T-helper 1 cell treated with Interleukin-12 subunit alpha and Interleukin-12 subunit beta and Interleukin-4 antibody, amounts not matched to agents 30 μg/mL and 1 μg/mL, for 36 hours (primary cell): ENCODE measurements around the gene RPL10A.
"Not testable (repeated sequence)": the region's sequence is repeated elsewhere in the genome, so short reads cannot be mapped to it uniquely, and the experiment has no call there.

ENCODE experiments used
- H3K27ac Mint-ChIP-seq: one replicate; pipeline ENCODE4 v1.8.0; 2021; ENCODE audit warnings: mild to moderate bottlenecking, mixed read lengths
- H3K27me3 Mint-ChIP-seq: one replicate; pipeline ENCODE4 v1.8.0; 2021; ENCODE audit warnings: low read depth, mixed read lengths
- H3K36me3 Mint-ChIP-seq: one replicate; pipeline ENCODE4 v1.8.0; 2021; ENCODE audit warnings: low read depth, mixed read lengths
- H3K4me1 Mint-ChIP-seq: one replicate; pipeline ENCODE4 v1.8.0; 2021; ENCODE audit warnings: low read depth, mixed read lengths
- H3K4me3 Mint-ChIP-seq: one replicate; pipeline ENCODE4 v1.8.0; 2021; ENCODE audit warnings: mild to moderate bottlenecking, moderate library complexity, mixed read lengths
- H3K9me3 Mint-ChIP-seq: one replicate; pipeline ENCODE4 v1.8.0; 2021; ENCODE audit warnings: mixed read lengths

The RPL10A gene

DNA sequence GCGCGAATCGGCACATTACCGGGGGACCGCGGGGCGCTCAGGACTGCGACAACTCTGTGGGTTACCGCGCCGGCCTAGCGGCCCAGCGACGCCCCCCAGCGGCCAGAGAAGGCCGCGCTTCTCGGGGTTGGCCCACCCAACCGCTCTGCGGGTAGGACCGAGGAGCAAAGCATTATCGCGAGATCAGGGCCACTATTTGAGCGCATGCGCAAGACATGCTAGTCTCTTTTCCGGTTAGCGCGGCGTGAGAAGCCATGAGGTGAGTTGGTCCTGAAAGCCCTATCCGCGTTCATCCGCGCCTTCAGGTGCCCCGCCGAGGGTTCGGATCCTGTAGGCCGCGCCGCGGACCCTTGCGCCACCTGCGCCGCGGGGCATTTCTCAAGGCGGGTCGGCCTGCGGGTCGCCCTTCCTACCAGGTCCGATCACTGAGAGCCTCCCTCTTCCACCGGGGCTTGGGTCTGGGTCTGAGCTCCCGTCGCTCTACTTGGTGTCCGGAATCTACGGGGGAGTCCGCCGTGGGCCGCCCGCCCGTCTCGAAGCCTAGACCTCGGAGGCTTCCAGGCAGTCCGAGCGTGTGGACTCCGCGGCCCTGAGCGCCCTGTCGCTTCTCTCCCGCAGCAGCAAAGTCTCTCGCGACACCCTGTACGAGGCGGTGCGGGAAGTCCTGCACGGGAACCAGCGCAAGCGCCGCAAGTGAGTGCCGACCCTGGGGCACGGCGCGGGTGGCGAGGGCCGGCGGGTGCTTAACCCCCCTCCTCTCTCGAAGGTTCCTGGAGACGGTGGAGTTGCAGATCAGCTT lies at the start of gene RPL10A:
RPL10A (plus strand) TSS at position 221 of the 799 bp plus-strand sequence; CDS start at position 255, 34 bp downstream.
- H3K9me3 Mint-ChIP-seq, result no peaks in the 10 kb centered on the region
- H3K36me3 Mint-ChIP-seq, result peaks cover 38% of the 10 kb centered on the region
- H3K27ac Mint-ChIP-seq, result peak within 1 kb of the TSS; percentile 97
- H3K27me3 Mint-ChIP-seq, result no peaks in the 10 kb centered on the region
- peak within 1 kb of the TSS; percentile 97 for H3K4me3 Mint-ChIP-seq
- peaks cover 28% of the 10 kb centered on the region for H3K4me1 Mint-ChIP-seq

- Mint-ChIP-seq H3K4me3 (no peak overlapping the region), H3K27me3 (no peaks in the 10 kb centered on the region), H3K36me3 (peaks cover 18% of the 10 kb centered on the region), H3K27ac (peak overlapping the region; percentile 80), H3K9me3 (no peaks in the 10 kb centered on the region), H3K4me1 (peaks cover 39% of the 10 kb centered on the region)
Observed at GRCh38 chr6:35419417-35419816, 48.8 kb upstream of the RPL10A start.

DNA sequence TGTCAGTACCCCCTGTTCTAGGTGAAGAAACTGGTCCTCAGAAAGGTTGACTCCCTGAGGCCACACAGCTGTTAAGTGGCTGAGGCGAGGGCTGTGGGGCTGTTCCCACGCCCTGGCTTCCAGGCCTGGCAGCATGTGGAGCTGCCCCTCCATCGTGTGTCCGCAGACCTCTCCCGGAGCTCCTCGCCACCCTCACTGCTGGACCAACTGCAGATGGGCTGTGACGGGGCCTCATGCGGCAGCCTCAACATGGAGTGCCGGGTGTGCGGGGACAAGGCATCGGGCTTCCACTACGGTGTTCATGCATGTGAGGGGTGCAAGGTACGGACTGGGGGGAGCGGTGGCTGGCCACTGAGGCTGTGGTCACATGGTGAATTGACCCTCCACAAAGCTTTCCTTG lies 48.2 kb upstream of the RPL10A start:
- Mint-ChIP-seq H3K9me3 (no peaks in the 10 kb centered on the region), H3K27ac (peak overlapping the region; percentile 80), H3K27me3 (no peaks in the 10 kb centered on the region), H3K36me3 (peaks cover 23% of the 10 kb centered on the region), H3K4me1 (peaks cover 35% of the 10 kb centered on the region), H3K4me3 (no peak overlapping the region)

DNA sequence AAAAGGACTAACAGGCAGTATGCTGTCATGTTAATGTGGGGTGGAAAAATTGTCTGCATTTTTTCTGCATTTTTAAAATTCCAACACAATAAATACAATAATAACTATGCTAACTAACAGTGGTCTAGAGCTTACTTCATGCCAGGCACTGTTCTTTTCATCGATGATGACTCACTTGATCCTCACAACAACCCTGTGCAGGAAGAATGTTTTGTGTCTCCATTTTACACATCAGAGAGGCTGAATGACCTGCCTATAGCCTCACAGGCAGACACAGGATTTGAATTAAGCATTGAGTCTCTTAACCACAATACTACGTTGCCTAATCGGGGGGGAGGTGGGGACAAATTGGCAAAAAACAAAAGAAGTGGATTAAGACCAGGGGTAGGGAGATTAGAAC lies 42.9 kb upstream of the RPL10A start:
- Mint-ChIP-seq H3K36me3 (peaks cover 36% of the 10 kb centered on the region), H3K27me3 (no peaks in the 10 kb centered on the region), H3K9me3 (peaks cover 18% of the 10 kb centered on the region), H3K4me1 (peaks cover 5% of the 10 kb centered on the region), H3K27ac (no peak overlapping the region), H3K4me3 (no peak overlapping the region)

GRCh38 chr6:35426074-35426473 lies 42.1 kb upstream of the RPL10A start:
- Mint-ChIP-seq H3K36me3 (peaks cover 34% of the 10 kb centered on the region), H3K4me3 (no peak overlapping the region)

GRCh38 chr6:35427435-35427834 lies 40.8 kb upstream of the RPL10A start:
- Mint-ChIP-seq H3K36me3 (peaks cover 31% of the 10 kb centered on the region), H3K27me3 (no peaks in the 10 kb centered on the region), H3K27ac (no peak overlapping the region), H3K9me3 (peaks cover 21% of the 10 kb centered on the region), H3K4me3 (no peak overlapping the region), H3K4me1 (peaks cover 3% of the 10 kb centered on the region)

More at GRCh38 chr6:35426074-35426473, 42.1 kb upstream of the RPL10A start:
- Mint-ChIP-seq H3K27me3 (no peaks in the 10 kb centered on the region), H3K27ac (no peak overlapping the region), H3K9me3 (peaks cover 21% of the 10 kb centered on the region), H3K4me1 (peaks cover 3% of the 10 kb centered on the region)

- Mint-ChIP-seq H3K4me1 (peaks cover 3% of the 10 kb centered on the region), H3K4me3 (no peak overlapping the region), H3K36me3 (peaks cover 31% of the 10 kb centered on the region), H3K9me3 (peaks cover 21% of the 10 kb centered on the region), H3K27ac (no peak overlapping the region), H3K27me3 (no peaks in the 10 kb centered on the region)
Observed at GRCh38 chr6:35427851-35428321, 40.3 kb upstream of the RPL10A start.

DNA sequence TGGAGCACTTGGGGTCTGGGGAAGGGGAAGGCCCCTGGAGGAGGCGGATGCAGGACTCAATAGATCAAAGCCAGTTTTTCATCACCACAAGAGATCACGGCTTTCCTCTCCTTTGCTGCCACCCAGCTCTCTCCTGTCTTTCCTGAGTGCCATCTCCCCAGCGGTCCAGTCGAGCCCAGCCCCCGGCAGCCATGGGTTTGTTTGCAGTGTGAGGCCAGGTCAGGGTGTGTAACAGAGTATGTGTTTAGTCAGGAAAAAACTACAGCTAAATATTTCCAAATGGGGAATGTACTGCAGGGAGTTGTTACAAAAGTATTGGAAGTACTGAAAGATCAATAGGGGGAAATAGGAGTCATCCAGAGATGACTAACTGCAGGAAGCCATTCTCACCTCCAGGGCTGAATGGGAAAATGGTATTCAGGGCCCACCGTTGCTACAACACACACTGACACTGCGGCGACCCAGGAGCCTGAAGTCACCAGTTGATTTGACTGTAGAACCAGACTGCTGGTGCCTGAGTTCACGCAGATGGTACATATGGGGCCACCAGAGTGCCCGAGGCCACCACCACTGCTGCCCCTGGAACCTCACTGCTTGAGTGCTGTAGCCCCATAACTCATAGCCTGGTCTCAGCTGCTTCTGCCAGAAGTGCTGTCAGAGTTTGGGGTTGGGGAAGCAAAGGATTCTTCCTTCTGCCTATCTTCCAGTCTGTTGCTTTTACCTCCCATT lies 39.6 kb upstream of the RPL10A start:
- Mint-ChIP-seq H3K36me3 (peaks cover 31% of the 10 kb centered on the region), H3K27me3 (no peaks in the 10 kb centered on the region), H3K27ac (no peak overlapping the region), H3K4me1 (peaks cover 3% of the 10 kb centered on the region), H3K9me3 (peaks cover 21% of the 10 kb centered on the region), H3K4me3 (no peak overlapping the region)

DNA sequence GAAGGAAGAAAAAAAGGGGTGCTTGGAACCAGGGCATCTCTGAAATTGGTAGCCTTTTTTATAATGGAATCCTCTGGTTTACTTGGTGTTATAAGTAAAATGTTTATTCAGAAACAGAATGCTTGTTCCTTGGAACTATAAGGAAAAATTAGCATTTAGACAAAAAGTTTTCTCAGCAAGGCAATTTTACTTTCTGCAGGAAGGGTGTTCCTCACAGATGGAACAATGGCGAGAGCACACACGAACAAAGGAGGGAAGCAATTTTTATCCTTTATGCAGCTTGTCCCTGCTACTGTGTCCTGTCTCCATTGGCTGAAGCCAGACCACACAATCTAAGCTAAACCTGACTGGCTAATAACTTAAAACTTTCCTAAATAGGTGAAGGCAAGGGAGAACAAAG lies 38.7 kb upstream of the RPL10A start:
- H3K4me3 Mint-ChIP-seq, result no peak overlapping the region
- H3K27me3 Mint-ChIP-seq, result no peaks in the 10 kb centered on the region
- no peak overlapping the region for H3K27ac Mint-ChIP-seq
- H3K9me3 Mint-ChIP-seq, result peaks cover 21% of the 10 kb centered on the region
- peaks cover 3% of the 10 kb centered on the region for H3K4me1 Mint-ChIP-seq
- peaks cover 31% of the 10 kb centered on the region for H3K36me3 Mint-ChIP-seq

GRCh38 chr6:35432291-35432690 lies 35.9 kb upstream of the RPL10A start:
- Mint-ChIP-seq H3K27me3 (no peaks in the 10 kb centered on the region), H3K4me1 (no peaks in the 10 kb centered on the region), H3K4me3 (no peak overlapping the region), H3K36me3 (peaks cover 15% of the 10 kb centered on the region), H3K27ac (no peak overlapping the region), H3K9me3 (peaks cover 21% of the 10 kb centered on the region)

DNA sequence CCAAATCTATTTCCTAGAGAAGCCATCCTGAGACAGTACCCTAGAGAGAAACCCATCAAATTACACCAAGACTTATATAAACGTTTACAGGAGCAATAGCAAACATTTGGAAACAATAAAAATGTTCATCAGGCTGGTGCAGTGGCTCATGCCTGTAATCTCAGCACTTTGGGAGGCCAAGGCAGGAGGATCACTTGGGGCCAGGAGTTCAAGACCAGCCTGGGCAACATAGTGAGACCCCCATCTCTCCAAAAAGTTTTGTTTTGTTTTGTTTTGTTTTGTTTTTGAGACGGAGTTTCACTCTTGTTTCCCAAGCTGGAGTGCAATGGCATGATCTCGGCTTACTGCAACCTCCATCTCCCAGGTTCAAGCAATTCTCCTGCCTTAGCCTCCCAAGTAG lies 35.5 kb upstream of the RPL10A start:
- not testable (repeated sequence) for H3K4me3 Mint-ChIP-seq, H3K27ac Mint-ChIP-seq, H3K27me3 Mint-ChIP-seq, H3K4me1 Mint-ChIP-seq
- H3K36me3 Mint-ChIP-seq, result peaks cover 15% of the 10 kb centered on the region
- peaks cover 21% of the 10 kb centered on the region for H3K9me3 Mint-ChIP-seq

DNA sequence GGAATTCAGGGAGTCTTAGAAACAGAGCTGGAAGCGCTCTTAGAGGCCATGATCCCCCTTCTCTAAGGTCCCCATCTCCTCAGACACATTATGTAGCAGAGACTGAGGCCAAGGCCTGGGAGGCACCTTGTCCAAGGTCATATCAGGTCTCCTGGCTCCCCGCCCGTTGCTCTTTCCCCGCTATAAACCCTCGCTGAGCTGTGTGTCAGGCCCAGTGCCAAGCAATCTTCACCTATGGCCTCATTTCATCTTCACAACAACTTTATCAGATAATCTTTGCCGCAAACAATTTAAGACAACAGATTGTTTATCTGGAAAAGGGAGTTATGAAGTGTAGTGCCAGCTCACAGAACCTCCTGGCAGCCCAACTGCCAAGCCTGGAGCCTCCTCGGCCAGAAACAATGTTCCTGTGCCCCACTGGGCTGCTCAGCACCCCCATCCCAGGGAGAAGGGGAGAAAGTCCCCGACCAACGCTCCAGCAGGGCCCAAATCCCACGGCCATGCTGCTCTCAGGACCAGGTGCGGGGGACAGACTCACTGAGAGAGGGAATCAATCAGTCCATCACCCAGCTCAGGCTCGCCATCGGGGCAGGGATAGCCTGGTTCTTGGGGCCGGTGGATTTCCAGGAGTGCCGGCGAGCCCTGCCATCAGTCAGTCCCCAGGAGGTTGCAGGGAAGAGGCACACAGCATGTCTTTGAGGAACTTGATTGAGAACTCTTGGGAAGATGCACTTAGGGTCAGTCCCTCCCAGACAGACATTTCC lies 32.9 kb upstream of the RPL10A start:
- H3K27me3 Mint-ChIP-seq, result no peaks in the 10 kb centered on the region
- no peaks in the 10 kb centered on the region for H3K4me1 Mint-ChIP-seq
- H3K36me3 Mint-ChIP-seq, result no peaks in the 10 kb centered on the region
- H3K9me3 Mint-ChIP-seq, result peaks cover 3% of the 10 kb centered on the region
- no peak overlapping the region for H3K27ac Mint-ChIP-seq
- no peak overlapping the region for H3K4me3 Mint-ChIP-seq

DNA sequence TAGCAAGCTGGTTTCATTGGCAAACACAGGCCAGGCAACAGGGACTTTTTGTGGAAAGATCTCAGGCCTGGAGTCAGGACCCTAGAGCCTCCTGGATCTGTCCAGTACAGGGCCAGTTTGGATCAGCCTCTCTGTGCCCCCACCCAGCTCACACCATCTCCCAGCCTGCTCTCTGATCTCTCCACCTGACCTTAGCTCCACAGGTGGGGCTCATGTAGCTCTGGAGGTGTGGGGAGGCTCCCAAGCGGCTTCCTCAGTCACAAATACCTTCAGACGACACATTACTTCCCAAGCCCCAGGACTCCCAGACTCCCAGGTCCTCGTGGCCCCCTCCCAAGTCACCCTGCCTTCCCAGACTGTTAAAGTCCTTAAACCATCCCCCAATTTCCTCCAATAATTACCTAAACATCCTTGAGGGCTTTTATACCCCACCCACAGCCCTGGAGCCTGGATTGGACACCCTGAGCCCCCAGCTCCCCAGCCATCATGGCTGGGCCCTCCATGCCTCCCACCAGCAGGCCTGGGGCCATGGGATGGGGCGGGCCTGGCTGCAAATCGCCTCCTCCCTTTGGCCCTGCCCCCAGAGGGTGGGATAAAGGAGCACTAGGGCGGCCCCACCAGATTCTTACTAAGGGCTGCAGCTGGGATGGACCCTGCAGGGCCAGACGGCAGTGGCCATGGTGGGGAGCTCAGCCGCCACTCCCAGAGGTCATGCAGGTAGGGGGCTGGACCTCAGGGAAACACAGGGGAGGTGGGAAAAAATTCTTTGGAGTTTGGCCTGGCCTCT lies 31.9 kb upstream of the RPL10A start:
- no peaks in the 10 kb centered on the region for H3K4me1 Mint-ChIP-seq
- H3K9me3 Mint-ChIP-seq, result no peaks in the 10 kb centered on the region
- H3K36me3 Mint-ChIP-seq, result no peaks in the 10 kb centered on the region
- no peak overlapping the region for H3K4me3 Mint-ChIP-seq
- H3K27ac Mint-ChIP-seq, result no peak overlapping the region
- no peaks in the 10 kb centered on the region for H3K27me3 Mint-ChIP-seq
